Breast epithelium (tissue), 4 donors: ENCODE results near the gene MANBA. TPM values are rescaled to one million over a fixed set of nuclear protein-coding genes. Genes with fewer than 3 reads are reported as not detected.

Experiments
- DNase-seq, 2 donors: peaks; one replicate each; pipeline ENCODE4 v3.0.0-alpha.2; 2019; ENCODE audit warnings: low spot score in 2 of 2
- H3K27ac ChIP-seq, 2 donors: fragments of 200-600 bp; sonication (generic) in 1 of 2; one replicate each; pipeline ENCODE4 v1.5.1; 2016 to 2019; ENCODE audit warnings: mild to moderate bottlenecking in 1 of 2
- H3K27me3 ChIP-seq, 2 donors: fragments of 200-600 bp; sonication (generic) in 1 of 2; one replicate each; pipeline versions ENCODE4 v1.5.1 to v1.6.0; 2017 to 2019; ENCODE audit warnings: control low read depth in 1 of 2, mild to moderate bottlenecking in 1 of 2
- H3K36me3 ChIP-seq: fragments of 200-600 bp; one replicate; pipeline ENCODE4 v1.5.1; 2019
- H3K4me1 ChIP-seq, 2 donors: fragments of 200-600 bp; sonication (generic); one replicate each; pipeline ENCODE4 v1.5.1; 2016 to 2019; ENCODE audit warnings: control low read depth in 1 of 2
- H3K4me3 ChIP-seq, 3 donors: fragments of 200-600 bp; sonication (generic); 1 replicate in 2 of 3; 2 replicates in 1 of 3; pipeline ENCODE4 v1.5.1; 2016 to 2019; ENCODE audit warnings: mild to moderate bottlenecking in 3 of 3, moderate library complexity in 2 of 3
- H3K9me3 ChIP-seq, 2 donors: fragments of 200-600 bp; sonication (generic) in 1 of 2; one replicate each; pipeline ENCODE4 v1.5.1; 2016 to 2019; ENCODE audit warnings: control low read depth in 1 of 2
- CTCF ChIP-seq, 3 donors: fragments of 450-650 bp; IDR thresholded peaks; one replicate each; pipeline ENCODE4 v1.5.1; 2016 to 2017; ENCODE audit warnings: antibody characterized with exemption in 3 of 3, mild to moderate bottlenecking in 3 of 3, moderate library complexity in 3 of 3
- POLR2A ChIP-seq: fragments of 450-650 bp; IDR thresholded peaks from one replicate; pipeline ENCODE4 v1.6.1; 2016; ENCODE audit warnings: antibody characterized with exemption, mild to moderate bottlenecking, moderate library complexity
- POLR2AphosphoS5 ChIP-seq, 3 donors: sonication (generic); formaldehyde crosslinking; IDR thresholded peaks; one replicate each; pipeline ENCODE4 v1.6.1; 2017; ENCODE audit warnings: antibody characterized with exemption in 3 of 3
- intact Hi-C: fragments of 100-400 bp; cut with DNase I; formaldehyde crosslinking; loops from one replicate; pipeline ENCODE4 v1.15.1; 2023; ENCODE audit warnings: low total_unique reads
- total RNA-seq, 3 donors: library from RNA; depleted of rRNA; stranded (reverse); fragments of >200 nt; gene quantifications; one replicate each; pipeline ENCODE4 v1.1.0, GENCODE V29; 2016

Gene MANBA
- total RNA-seq, 3 donors from 2014 or later = 47.8 to 56.2 (median 49.8) TPM

- Histone ChIP-seq H3K27ac (no peak overlapping the region), H3K4me1 (no peaks in the 10 kb centered on the region), H3K9me3 (no peaks in the 10 kb centered on the region), H3K36me3 (no peaks in the 10 kb centered on the region), H3K27me3 (no peaks in the 10 kb centered on the region), H3K4me3 (no peak overlapping the region)
- intact Hi-C loops = no loop called here
- TF ChIP-seq POLR2A = no peak
- TF ChIP-seq POLR2AphosphoS5 (IDR thresholded peaks at IDR 0.05) = no peak
- TF ChIP-seq CTCF (IDR thresholded peaks at IDR 0.05) = no peak
- no peak for DNase-seq
Observed at GRCh38 chr4:102787944-102788343, 27.2 kb upstream of the MANBA start.

GRCh38 chr4:102787096-102787881 is 26.5 kb upstream of the MANBA start:
- Histone ChIP-seq H3K9me3 (no peaks in the 10 kb centered on the region), H3K4me3 (no peak overlapping the region), H3K4me1 (no peaks in the 10 kb centered on the region), H3K27ac (no peak overlapping the region), H3K36me3 (no peaks in the 10 kb centered on the region), H3K27me3 (no peaks in the 10 kb centered on the region)
- intact Hi-C loops = no loop called here
- TF ChIP-seq POLR2A (no peak), CTCF (IDR thresholded peaks at IDR 0.05) (no peak), POLR2AphosphoS5 (IDR thresholded peaks at IDR 0.05) (no peak)
- no peak for DNase-seq

GRCh38 chr4:102786279-102786678 is 25.5 kb upstream of the MANBA start:
- no peak overlapping the region for H3K4me3 ChIP-seq
- DNase-seq = no peak
- H3K4me1 ChIP-seq = no peaks in the 10 kb centered on the region
- H3K27ac ChIP-seq = no peak overlapping the region
- H3K27me3 ChIP-seq = no peaks in the 10 kb centered on the region
- H3K9me3 ChIP-seq = no peaks in the 10 kb centered on the region
- no peaks in the 10 kb centered on the region for H3K36me3 ChIP-seq
- TF ChIP-seq POLR2A (no peak), POLR2AphosphoS5 (IDR thresholded peaks at IDR 0.05) (no peak)
- intact Hi-C loops = no loop called here

GRCh38 chr4:102783006-102783405 is 22.2 kb upstream of the MANBA start:
- DNase-seq = no peak
- H3K36me3 ChIP-seq = no peaks in the 10 kb centered on the region
- intact Hi-C loops = no loop called here
- H3K9me3 ChIP-seq = no peaks in the 10 kb centered on the region
- H3K27ac ChIP-seq = no peak overlapping the region
- no peak for TF ChIP-seq CTCF (IDR thresholded peaks at IDR 0.05)
- TF ChIP-seq POLR2A = no peak
- no peak for TF ChIP-seq POLR2AphosphoS5 (IDR thresholded peaks at IDR 0.05)
- H3K4me3 ChIP-seq = no peak overlapping the region
- H3K4me1 ChIP-seq = no peaks in the 10 kb centered on the region
- no peaks in the 10 kb centered on the region for H3K27me3 ChIP-seq

GRCh38 chr4:102781570-102781969 is 20.8 kb upstream of the MANBA start:
- Histone ChIP-seq H3K27me3 (no peaks in the 10 kb centered on the region), H3K4me1 (no peaks in the 10 kb centered on the region), H3K27ac (no peak overlapping the region), H3K36me3 (no peaks in the 10 kb centered on the region), H3K9me3 (no peaks in the 10 kb centered on the region), H3K4me3 (no peak overlapping the region)
- intact Hi-C loops = no loop called here
- no peak for DNase-seq
- TF ChIP-seq POLR2A (no peak), CTCF (IDR thresholded peaks at IDR 0.05) (no peak), POLR2AphosphoS5 (IDR thresholded peaks at IDR 0.05) (no peak)
